Activated CD8-positive, alpha-beta T cell treated with anti-CD3 and anti-CD28 coated beads, Interleukin-2, amount 10 ng/mL, durations not matched to agents 7 days and 5 days (primary cell): ENCODE data around the gene PEX1. TPM values are rescaled to one million over a fixed set of nuclear protein-coding genes. Genes with fewer than 3 reads are reported as not detected.
"Not testable (repeated sequence)": the region's sequence is repeated elsewhere in the genome, so short reads cannot be mapped to it uniquely, and the experiment has no call there.

ENCODE experiments used
- ATAC-seq: fragments of 150-1000 bp; cut with Tn5 transposase; one replicate; pipeline ENCODE4 v1.10.0; 2021; ENCODE audit warnings: moderate library complexity
- CTCF ChIA-PET: fragments of 350-600 bp; sonication (Branson Sonifier 250); formaldehyde crosslinking; loops from one replicate; lab custom pipeline; 2021; ENCODE audit warnings: antibody characterized with exemption; lab: Charles Lee
- POLR2A ChIA-PET: fragments of 350-600 bp; sonication (Branson Sonifier 250); formaldehyde crosslinking; loops from one replicate; lab custom pipeline; 2021; ENCODE audit warnings: antibody characterized with exemption; lab: Charles Lee
- DNase-seq: peaks from one replicate; pipeline ENCODE4 v3.0.0-alpha.2; 2020
- H3K27ac Mint-ChIP-seq: one replicate; pipeline ENCODE4 v1.8.0; 2021; ENCODE audit warnings: mild to moderate bottlenecking, mixed read lengths
- H3K27me3 Mint-ChIP-seq: one replicate; pipeline ENCODE4 v1.8.0; 2021; ENCODE audit warnings: low read depth, mixed read lengths
- H3K36me3 Mint-ChIP-seq: one replicate; pipeline ENCODE4 v1.8.0; 2021; ENCODE audit warnings: low read depth, mixed read lengths
- H3K4me1 Mint-ChIP-seq: one replicate; pipeline ENCODE4 v1.8.0; 2021; ENCODE audit warnings: low read depth, mixed read lengths
- H3K4me3 Mint-ChIP-seq: one replicate; pipeline ENCODE4 v1.8.0; 2021; ENCODE audit warnings: mild to moderate bottlenecking, mixed read lengths
- H3K9me3 Mint-ChIP-seq: one replicate; pipeline ENCODE4 v1.8.0; 2022; ENCODE audit warnings: mixed read lengths; ENCODE audit not compliant: insufficient read depth
- total RNA-seq, 2 experiments: library from RNA; stranded (reverse); gene quantifications; one replicate each; pipeline ENCODE4 v1.2.3, GENCODE V29; 2021

Gene PEX1
- total RNA-seq, 2 experiments from 2014 or later, result 13.6 to 16.8 TPM

- no peak overlapping the region for H3K4me3 Mint-ChIP-seq
- H3K27ac Mint-ChIP-seq, result no peak overlapping the region
- no peaks in the 10 kb centered on the region for H3K27me3 Mint-ChIP-seq
- CTCF ChIA-PET, result no interaction called here
- ATAC-seq (no peak), DNase-seq (no peak)
- H3K4me1 Mint-ChIP-seq, result peaks cover 9% of the 10 kb centered on the region
- peaks cover 20% of the 10 kb centered on the region for H3K36me3 Mint-ChIP-seq
- H3K9me3 Mint-ChIP-seq, result no peaks in the 10 kb centered on the region
- POLR2A ChIA-PET, result no interaction called here
Measured at GRCh38 chr7:92504563-92504962, 23.8 kb downstream of the PEX1 start.

GRCh38 chr7:92503767-92504166, 24.6 kb downstream of the PEX1 start:
- H3K27me3 Mint-ChIP-seq, result no peaks in the 10 kb centered on the region
- no peaks in the 10 kb centered on the region for H3K9me3 Mint-ChIP-seq
- ChIA-PET POLR2A (no interaction called here), CTCF (no interaction called here)
- ATAC-seq (no peak), DNase-seq (no peak)
- H3K36me3 Mint-ChIP-seq, result peaks cover 26% of the 10 kb centered on the region
- H3K4me1 Mint-ChIP-seq, result peaks cover 14% of the 10 kb centered on the region
- H3K4me3 Mint-ChIP-seq, result no peak overlapping the region
- H3K27ac Mint-ChIP-seq, result no peak overlapping the region

- Mint-ChIP-seq H3K4me1 (peaks cover 12% of the 10 kb centered on the region), H3K9me3 (no peaks in the 10 kb centered on the region), H3K27ac (peak overlapping the region; percentile 21), H3K4me3 (no peak overlapping the region), H3K36me3 (peaks cover 22% of the 10 kb centered on the region), H3K27me3 (no peaks in the 10 kb centered on the region)
- ChIA-PET POLR2A (interaction anchor here (0.6 to 1.4 kb wide), 3 partner anchors 30 to 414 kb away, joined by 3 to 4 read pairs (median 3); partner anchors contain the start of genes PEX1 and RBM48), CTCF (interaction anchor here (1.3 kb wide), 1 partner anchor 30 kb away, joined by 3 read pairs; the partner anchor contains the start of genes PEX1 and RBM48)
- no peak for DNase-seq
- ATAC-seq, result peak; percentile 58
Measured at GRCh38 chr7:92498557-92498956, 29.8 kb downstream of the PEX1 start.

- Mint-ChIP-seq H3K36me3 (peaks cover 25% of the 10 kb centered on the region), H3K4me3 (no peak overlapping the region), H3K4me1 (peaks cover 11% of the 10 kb centered on the region), H3K27me3 (no peaks in the 10 kb centered on the region), H3K9me3 (no peaks in the 10 kb centered on the region), H3K27ac (no peak overlapping the region)
- no peak for DNase-seq
- POLR2A ChIA-PET, result no interaction called here
- no peak for ATAC-seq
- CTCF ChIA-PET, result no interaction called here
Measured at GRCh38 chr7:92496876-92497275, 31.4 kb downstream of the PEX1 start.

GRCh38 chr7:92489634-92490033, 38.7 kb downstream of the PEX1 start:
- ChIA-PET CTCF (no interaction called here), POLR2A (no interaction called here)
- DNase-seq (no peak), ATAC-seq (no peak)
- Mint-ChIP-seq H3K4me1 (no peaks in the 10 kb centered on the region), H3K4me3 (no peak overlapping the region), H3K36me3 (peaks cover 24% of the 10 kb centered on the region), H3K27me3 (no peaks in the 10 kb centered on the region), H3K9me3 (no peaks in the 10 kb centered on the region), H3K27ac (no peak overlapping the region)

GRCh38 chr7:92487804-92488203, 40.5 kb downstream of the PEX1 start:
- Mint-ChIP-seq H3K9me3 (no peaks in the 10 kb centered on the region), H3K27ac (no peak overlapping the region), H3K36me3 (peaks cover 21% of the 10 kb centered on the region), H3K4me3 (no peak overlapping the region), H3K4me1 (no peaks in the 10 kb centered on the region), H3K27me3 (no peaks in the 10 kb centered on the region)
- ChIA-PET CTCF (no interaction called here), POLR2A (no interaction called here)
- no peak for ATAC-seq
- no peak for DNase-seq

GRCh38 chr7:92485974-92486373, 42.3 kb downstream of the PEX1 start:
- H3K4me1 Mint-ChIP-seq, result no peaks in the 10 kb centered on the region
- no peak for ATAC-seq
- H3K4me3 Mint-ChIP-seq, result no peak overlapping the region
- ChIA-PET POLR2A (no interaction called here), CTCF (no interaction called here)
- no peak overlapping the region for H3K27ac Mint-ChIP-seq
- H3K9me3 Mint-ChIP-seq, result no peaks in the 10 kb centered on the region
- peaks cover 13% of the 10 kb centered on the region for H3K36me3 Mint-ChIP-seq
- H3K27me3 Mint-ChIP-seq, result no peaks in the 10 kb centered on the region
- no peak for DNase-seq

GRCh38 chr7:92485267-92485892, 42.9 kb downstream of the PEX1 start:
- POLR2A ChIA-PET, result no interaction called here
- Mint-ChIP-seq H3K4me1 (no peaks in the 10 kb centered on the region), H3K4me3 (no peak overlapping the region), H3K9me3 (no peaks in the 10 kb centered on the region), H3K27ac (no peak overlapping the region), H3K27me3 (no peaks in the 10 kb centered on the region), H3K36me3 (peaks cover 9% of the 10 kb centered on the region)
- ATAC-seq (no peak), DNase-seq (no peak)
- CTCF ChIA-PET, result no interaction called here

- H3K9me3 Mint-ChIP-seq, H3K4me3 Mint-ChIP-seq, H3K36me3 Mint-ChIP-seq, CTCF ChIA-PET, POLR2A ChIA-PET, DNase-seq, ATAC-seq, H3K4me1 Mint-ChIP-seq, H3K27me3 Mint-ChIP-seq, H3K27ac Mint-ChIP-seq: not testable (repeated sequence)
Measured at GRCh38 chr7:92484226-92484625, 44.1 kb downstream of the PEX1 start.

GRCh38 chr7:92483624-92484023, 44.7 kb downstream of the PEX1 start:
- CTCF ChIA-PET, H3K27ac Mint-ChIP-seq, H3K9me3 Mint-ChIP-seq, H3K36me3 Mint-ChIP-seq, ATAC-seq, H3K4me3 Mint-ChIP-seq, H3K4me1 Mint-ChIP-seq, POLR2A ChIA-PET, DNase-seq, H3K27me3 Mint-ChIP-seq: not testable (repeated sequence)

- H3K9me3 Mint-ChIP-seq, DNase-seq, ATAC-seq, H3K4me3 Mint-ChIP-seq, H3K27me3 Mint-ChIP-seq, H3K4me1 Mint-ChIP-seq, H3K36me3 Mint-ChIP-seq, H3K27ac Mint-ChIP-seq, POLR2A ChIA-PET, CTCF ChIA-PET: not testable (repeated sequence)
Measured at GRCh38 chr7:92479146-92479545, 49.2 kb downstream of the PEX1 start.

GRCh38 chr7:92478711-92479110, 49.6 kb downstream of the PEX1 start:
- ATAC-seq, result no peak
- H3K27me3 Mint-ChIP-seq, result no peaks in the 10 kb centered on the region
- POLR2A ChIA-PET, result no interaction called here

GRCh38 chr7:92478095-92478494, 50.2 kb downstream of the PEX1 start:
- H3K27ac Mint-ChIP-seq, result no peak overlapping the region
- H3K36me3 Mint-ChIP-seq, result no peaks in the 10 kb centered on the region
- CTCF ChIA-PET, result no interaction called here
- DNase-seq (no peak), ATAC-seq (no peak)
- no peaks in the 10 kb centered on the region for H3K27me3 Mint-ChIP-seq
- no peaks in the 10 kb centered on the region for H3K4me1 Mint-ChIP-seq
- POLR2A ChIA-PET, result no interaction called here
- no peaks in the 10 kb centered on the region for H3K9me3 Mint-ChIP-seq
- H3K4me3 Mint-ChIP-seq, result no peak overlapping the region

More at GRCh38 chr7:92478711-92479110, 49.6 kb downstream of the PEX1 start:
- no peaks in the 10 kb centered on the region for H3K36me3 Mint-ChIP-seq
- H3K4me1 Mint-ChIP-seq, result no peaks in the 10 kb centered on the region
- no peak overlapping the region for H3K4me3 Mint-ChIP-seq
- DNase-seq, result no peak
- no peak overlapping the region for H3K27ac Mint-ChIP-seq
- H3K9me3 Mint-ChIP-seq, result no peaks in the 10 kb centered on the region
- CTCF ChIA-PET, result no interaction called here
